ENCODE data around the gene ANGPT4.
"Not testable (repeated sequence)": the region's sequence is repeated elsewhere in the genome, so short reads cannot be mapped to it uniquely, and the experiment has no call there.

ANGPT4 gene

DNA sequence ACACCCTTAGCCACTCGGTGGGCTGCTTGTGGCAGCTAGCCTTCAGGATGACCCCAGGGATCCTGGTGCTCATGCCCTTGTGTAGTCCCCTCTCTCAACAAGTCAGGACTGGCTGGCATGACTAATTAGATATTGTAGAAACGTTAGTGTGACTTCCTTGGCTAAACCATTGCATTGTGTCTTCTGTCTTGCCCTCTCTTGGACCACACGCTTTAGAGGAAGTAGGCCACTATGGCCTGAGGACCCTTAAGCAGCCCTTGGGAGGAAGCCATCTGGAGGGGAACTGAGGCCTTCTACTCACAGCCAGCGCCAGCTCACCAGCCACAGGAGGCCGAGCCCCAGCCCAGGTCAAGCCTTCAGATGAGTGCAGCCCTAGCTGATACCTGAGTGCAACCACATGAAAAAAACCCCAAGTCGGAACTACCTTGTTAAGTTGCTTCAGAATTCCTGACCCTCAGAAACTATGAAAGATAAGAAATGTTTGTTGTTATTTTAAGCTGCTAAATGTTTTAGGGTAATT, 10.1 kb downstream of the ANGPT4 start:
- DNase-seq (ENCODE audit: low spot score) = no peak

DNA sequence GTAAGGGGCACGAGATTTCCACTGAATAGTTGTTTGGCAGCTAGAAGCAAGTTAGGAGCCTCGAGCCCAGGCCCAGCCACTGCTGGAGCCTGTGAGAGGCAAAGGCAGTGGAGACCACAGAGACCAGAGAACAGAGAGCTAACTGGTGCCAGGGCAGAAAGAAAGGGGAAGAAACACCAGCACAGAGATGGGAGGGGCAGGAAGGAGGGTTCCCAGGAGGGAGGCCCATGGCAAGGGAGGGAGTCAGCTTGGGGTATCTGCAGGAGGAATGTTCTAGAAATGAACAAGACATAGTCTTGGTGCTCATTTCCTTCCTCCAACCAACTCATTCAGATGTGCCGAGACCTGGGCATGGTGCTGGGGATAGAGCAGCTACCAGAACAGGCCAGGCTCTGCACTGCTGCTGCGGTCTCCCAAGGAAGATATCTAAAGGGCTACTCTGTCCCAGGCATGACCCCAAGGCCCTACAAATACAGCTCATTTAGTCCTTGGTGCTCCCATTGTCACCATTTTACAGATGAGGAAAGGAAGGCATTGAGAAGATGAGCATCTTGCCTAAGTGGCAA, 10.7 kb downstream of the ANGPT4 start:
- no peak for DNase-seq (ENCODE audit: low spot score)

DNA sequence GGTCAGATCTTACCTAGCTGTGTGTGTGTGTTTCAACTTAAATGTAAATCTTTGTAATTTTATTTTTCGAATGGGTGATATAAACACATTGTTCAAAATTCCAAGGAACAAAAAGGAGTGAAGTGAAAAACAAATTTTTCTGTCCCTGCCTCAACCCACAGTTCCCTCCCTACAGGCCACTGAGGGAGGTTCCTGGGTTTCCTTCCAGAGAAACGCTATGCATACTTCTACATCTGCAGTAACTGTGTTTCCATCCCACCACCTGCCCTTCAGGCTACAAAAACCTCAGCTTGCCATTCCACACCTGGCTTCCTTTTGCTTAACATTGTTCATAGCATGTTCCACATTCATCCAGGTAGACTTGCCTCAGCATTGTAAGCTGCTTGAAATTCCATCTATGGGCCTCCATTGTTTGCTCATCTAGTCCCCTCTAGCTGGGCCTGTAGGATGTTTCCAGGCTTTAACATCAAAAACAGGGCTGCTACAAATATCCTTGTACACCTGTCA, 12.0 kb downstream of the ANGPT4 start:
- DNase-seq (ENCODE audit: low spot score) = no peak

DNA sequence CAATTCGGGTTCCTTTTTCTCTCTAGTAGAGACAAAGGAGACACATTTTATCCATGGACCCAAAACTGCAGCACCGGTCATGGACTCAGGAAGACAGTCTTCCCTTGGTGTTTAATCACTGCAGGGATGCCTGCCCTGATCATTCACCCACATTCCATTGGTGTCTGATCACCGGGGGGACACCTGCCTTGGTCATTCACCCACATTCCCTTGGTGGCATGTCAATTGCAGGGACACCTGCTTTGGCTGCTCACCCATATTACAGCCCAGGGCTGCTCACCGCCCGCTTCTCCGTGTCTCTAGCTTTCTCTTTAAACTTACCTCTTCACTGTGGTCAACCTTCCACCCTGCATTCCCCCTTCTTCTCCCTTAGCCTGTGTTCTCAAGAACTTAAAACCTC, 18.7 kb downstream of the ANGPT4 start:
- not testable (repeated sequence) for DNase-seq (ENCODE audit: low spot score)

DNA sequence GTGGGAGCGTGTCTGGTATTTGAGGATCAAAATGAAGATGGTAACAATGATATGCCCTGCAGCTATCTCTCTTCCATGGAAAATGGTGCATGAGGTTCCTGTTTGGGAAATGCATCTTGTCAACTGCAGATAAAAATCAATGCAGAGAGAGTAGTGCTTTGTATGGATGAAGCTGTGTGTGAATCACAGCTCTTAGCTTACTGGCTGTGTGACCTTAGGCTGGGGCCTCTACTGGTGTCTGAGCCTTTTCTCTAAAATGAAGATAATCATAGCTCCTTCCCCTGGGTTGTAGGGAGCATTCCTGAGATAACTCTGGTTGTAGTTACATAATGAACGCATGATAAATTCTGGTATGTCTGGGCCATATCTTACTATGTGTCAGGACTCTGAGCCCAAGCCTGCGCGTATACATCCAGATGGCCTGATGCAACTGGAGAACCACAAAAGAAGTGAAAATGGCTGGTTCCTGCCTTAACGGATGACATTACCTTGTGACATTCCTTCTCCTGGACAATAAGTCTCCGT, 19.6 kb downstream of the ANGPT4 start:
- DNase-seq (ENCODE audit: low spot score) = no peak

DNA sequence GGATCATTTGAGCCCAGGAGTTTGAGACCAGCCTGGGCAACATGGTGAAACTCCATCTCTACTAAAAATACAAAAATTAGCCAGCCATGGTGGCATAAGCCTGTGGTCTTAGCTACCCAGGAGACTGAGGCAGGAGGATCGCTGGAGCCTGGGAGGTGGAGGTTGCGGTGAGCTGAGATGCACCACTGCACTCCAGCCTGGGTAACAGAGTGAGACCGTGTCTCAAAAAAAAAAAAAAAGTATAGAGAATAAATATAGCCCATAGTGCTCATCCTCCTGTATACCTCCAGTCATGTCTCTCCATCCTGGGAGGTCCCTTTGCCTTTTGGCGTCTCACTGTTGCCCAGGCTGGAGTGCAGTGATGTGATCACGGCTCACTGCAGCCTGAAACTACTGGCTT, 23.8 kb downstream of the ANGPT4 start:
- not testable (repeated sequence) for DNase-seq (ENCODE audit: low spot score)

DNA sequence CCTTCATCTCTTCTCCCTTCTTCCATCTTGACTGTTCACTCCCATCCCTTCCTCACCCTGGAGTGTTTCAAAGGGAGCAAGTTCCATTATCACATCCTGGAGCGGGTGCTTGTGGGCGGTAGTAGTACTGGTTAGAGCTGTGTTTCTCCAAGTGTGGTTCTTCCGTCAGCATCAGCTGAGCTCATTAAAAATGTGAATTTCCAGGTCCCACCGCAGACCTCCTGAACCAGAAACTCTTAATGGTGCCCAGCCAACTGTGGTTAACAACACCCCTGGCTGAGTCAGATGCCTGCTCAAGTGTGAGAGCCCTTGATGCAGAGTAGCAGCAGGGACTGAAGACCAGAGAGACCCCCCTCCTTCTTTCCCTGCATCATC, 24.4 kb downstream of the ANGPT4 start:
- DNase-seq (ENCODE audit: low spot score) = no peak

DNA sequence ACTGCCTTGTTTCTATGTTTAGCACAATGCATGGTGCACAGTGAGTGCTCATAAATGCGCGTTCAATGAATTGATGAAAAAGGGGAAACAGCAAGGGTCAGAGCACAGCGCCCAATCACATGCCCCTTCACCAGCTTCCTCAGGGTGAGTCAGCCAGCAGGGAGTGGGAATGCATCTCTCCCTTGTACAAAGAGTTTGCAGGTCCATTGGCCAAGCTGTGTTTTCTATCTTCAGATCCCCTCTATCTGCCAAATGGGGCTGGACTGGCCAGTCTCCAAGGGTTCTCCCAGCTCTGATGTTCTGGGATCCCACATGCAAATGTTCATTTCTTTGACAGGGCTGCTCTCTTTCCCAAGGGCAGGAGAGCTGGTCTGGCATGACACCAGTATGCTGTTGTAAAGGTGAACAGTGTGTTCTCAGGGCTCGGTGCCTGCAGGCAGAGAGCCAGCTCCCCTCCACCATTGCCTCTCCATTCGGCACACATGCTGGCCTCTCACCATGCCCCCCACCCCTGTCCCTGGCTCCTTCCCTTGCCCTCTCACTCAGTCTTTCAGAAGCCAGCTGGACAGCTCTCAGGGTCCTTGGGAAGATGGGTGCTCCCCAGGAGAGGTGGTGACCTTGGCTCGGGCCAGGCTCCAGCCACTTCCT, 25.0 kb downstream of the ANGPT4 start:
- no peak for DNase-seq (ENCODE audit: low spot score)

DNA sequence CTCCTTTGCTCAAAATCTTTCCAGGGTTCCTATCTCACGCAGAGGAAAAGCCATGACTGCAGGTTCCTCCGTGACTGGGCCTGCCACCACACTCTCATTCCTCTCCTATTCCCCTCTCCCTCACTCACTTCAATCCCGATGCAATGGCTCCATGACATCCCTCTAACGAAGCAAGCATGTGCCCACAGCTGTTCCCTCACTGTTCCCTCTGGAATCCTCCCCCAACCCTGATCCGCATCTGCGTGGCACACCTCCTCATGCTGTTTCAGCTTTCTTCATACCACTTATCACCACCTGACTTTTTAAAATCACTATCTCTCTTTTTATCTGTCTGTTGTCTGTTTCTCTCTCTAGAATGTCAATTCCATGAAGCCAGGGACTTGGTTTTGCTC, 25.5 kb downstream of the ANGPT4 start:
- no peak for DNase-seq (ENCODE audit: low spot score)

DNA sequence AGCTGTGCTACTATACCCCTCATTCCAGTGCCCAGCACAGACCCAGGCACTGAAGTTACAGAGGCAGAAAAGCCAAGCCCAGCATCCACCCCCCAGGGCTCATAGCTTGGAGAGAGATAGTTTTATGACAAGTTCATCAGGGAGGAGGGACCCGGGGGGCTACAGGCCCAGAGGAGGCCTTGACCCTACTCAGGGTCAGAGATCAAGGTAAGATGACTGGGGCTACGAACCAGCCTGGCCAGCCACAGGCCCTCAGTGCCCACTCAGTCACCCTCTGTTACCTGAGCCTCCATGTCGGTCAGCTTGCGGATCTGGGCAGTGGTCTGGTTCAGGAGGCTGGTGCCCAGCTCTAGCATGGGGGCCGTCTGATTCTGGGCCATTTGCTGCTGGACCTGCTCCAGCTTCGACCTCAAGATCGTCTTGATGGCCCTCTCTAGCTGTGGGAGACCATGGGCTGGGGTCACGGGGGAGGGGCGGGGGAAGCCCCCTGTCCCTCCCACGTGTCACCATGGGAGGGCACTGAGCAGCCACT, 26.1 kb downstream of the ANGPT4 start:
- DNase-seq (ENCODE audit: low spot score) = no peak

DNA sequence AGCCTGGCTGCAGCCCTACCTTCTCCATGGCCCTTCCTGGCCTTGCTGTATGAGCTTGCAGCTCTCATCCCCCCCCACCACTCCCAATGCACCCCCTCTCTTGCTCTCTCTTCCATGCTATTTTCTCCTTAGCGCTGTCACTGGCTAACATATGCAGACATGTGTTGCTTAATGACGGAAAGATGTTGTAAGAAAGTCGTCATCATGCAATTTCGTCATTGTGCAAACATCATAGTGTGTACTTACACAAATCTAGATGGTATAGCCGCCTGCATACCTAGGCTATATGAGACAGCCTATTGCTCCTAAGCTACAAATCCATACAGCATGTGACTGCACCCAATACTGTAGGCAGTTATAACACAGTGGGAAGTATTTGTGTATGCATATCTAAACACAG, 27.0 kb downstream of the ANGPT4 start:
- no peak for DNase-seq (ENCODE audit: low spot score)

DNA sequence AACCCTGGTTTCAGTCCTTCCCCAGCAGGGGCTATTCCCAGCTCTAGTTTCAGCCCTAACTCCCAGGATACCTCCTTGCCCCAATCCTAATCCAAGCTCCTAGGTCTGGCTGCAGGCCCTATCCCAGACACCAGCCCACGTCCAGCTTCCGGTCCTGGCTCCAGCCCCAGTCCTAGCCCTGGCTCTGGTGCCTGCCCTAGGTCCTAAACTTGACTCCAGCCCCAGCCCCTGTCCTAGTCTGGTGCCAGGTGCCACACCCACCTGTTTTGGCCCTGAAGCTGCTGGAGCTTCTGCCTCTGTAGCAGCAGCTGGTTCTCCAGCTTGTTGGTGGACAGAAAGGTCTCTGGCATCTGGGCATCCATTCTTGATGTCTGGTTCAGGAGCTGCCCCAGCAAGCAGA, 28.1 kb downstream of the ANGPT4 start:
- DNase-seq (ENCODE audit: low spot score) = no peak

DNA sequence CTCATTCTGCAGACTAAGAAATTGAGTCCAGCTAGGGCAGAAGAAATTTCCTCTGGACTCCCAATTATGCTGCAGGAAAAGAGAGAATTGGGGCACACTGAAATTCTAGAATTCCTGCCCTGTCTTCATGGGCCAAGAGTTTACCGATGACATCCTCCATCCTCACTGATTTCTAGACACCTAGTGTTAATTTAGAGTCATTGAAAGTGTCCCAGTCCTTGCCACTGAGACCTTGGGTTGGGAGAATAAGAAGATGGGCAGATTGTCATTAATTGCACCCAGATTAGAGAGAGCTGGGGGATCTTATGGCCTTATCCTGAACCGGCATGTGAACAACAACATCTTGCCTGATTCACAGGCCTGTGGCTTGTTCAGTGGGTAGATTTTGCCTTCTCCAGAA, 29.0 kb downstream of the ANGPT4 start:
- DNase-seq (ENCODE audit: low spot score) = no peak

DNA sequence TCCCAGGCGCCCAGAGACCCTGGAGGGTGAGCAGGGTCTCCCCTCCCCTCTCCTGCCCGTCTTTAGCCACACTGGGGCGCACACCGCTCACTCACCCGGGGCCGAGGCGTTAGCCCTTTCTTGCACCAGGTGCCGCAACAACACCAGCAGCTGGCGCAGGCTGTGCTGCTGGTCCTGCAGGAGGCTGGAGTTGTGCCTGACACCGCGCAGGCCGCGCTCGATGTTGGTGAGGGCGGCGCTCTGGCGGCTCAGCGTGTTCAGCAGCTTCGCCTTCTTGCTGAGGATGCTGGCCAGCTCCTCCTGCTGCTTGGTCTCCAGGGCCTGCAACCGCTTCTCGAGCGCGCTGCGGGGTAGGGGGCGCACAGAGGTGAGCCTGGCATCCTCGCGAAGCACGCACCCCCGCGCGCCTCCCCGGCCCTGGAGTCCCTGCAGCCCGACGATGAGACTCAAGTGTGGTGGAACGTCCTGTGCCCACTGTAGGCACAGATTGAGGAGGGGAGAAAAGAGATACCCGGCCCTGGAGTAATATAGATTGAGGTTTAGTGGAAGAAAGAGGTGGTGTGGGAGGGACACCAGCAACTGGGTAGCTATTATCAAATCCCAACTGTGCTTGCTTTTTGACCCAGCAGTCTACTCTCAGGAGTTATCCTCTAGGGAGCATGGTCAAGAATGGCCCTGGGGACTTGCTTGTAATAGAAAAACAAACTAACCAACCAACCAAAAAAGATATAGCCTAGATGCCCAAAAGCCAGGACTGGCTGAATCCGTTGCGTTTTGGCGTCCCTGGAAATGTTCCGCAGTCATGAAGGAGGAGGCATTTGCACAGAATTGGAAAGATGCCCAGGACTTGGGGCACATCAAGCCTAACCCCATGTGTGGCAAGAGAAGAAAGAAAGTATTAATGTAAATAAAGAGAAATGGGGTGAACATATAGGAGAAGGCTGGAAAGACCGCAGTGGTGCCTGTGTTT, 30.9 kb downstream of the ANGPT4 start:
- no peak for DNase-seq (ENCODE audit: low spot score)

DNA sequence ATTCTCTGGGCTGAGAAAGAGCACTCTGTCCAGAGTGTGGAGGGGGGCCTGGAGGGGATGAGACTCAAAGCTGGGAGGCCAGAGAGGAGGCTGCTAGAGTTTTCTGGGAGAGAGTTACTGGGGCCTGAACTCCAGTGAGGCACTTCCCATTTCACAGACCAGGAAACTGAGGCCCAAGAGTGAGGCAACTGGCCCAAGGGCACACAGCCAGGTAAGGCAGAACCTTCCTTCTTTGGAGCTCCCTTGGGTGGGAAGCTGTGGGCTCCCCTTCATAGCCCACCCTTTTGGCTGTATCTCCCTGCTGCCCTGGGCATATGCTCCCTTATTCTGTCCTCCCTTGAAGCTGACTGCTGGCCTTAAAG, 34.4 kb downstream of the ANGPT4 start:
- no peak for DNase-seq (ENCODE audit: low spot score)

DNA sequence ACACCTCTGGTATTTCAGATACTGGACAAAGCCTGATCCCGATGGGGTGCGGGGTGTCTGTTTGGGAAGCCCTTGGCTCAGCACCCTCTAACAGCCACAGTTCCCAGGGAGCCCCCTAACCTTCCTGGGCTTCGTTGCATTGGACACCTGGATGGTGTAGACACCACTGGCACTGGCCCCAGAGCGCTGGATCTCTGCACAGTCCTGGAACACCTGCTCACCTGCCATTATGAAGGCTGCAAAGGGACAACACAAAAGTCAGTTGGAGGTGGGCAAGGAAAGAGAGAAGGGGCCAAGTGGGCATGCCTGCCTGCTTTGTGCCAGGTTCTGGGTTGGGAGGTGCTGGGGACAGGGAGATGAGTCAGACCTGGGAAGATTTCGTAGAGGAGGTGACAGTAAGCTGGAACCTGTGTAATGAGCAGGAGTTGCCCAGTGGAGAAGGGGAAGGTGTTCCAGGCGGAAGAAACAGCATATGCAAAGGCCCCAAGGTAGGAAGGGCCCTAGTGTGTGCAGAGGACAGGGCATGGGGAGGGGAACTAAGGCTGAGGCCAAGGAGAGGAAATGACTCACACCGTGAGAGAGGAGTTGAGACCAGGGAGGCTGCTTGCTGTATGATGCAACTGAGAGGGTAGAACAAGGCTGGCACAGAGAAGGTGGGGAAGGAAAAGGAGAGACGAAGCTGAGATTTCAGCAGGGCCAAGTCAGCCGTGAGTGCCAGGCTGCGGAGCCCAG, 34.9 kb downstream of the ANGPT4 start:
- no peak for DNase-seq (ENCODE audit: low spot score)

DNA sequence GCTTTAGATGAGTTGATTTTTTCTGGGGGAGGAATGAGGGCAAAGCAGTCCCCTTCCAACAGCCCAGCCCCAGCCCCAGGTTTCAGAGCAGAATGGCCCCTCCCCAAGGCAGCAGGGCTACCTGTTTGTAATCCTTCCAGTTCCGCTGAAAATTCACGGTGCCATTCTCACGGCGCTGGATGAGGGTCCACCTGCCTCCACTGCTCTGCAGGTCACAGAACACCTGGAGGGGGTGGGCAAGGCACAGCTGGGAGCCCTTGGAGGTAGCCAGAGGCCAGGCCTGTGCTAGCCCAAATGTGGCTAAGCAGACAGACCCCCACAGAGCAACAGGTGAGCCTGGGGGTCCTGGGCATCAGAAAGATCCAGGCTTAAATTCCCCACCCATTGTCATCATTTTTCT, 36.5 kb downstream of the ANGPT4 start:
- DNase-seq (ENCODE audit: low spot score) = no peak

DNA sequence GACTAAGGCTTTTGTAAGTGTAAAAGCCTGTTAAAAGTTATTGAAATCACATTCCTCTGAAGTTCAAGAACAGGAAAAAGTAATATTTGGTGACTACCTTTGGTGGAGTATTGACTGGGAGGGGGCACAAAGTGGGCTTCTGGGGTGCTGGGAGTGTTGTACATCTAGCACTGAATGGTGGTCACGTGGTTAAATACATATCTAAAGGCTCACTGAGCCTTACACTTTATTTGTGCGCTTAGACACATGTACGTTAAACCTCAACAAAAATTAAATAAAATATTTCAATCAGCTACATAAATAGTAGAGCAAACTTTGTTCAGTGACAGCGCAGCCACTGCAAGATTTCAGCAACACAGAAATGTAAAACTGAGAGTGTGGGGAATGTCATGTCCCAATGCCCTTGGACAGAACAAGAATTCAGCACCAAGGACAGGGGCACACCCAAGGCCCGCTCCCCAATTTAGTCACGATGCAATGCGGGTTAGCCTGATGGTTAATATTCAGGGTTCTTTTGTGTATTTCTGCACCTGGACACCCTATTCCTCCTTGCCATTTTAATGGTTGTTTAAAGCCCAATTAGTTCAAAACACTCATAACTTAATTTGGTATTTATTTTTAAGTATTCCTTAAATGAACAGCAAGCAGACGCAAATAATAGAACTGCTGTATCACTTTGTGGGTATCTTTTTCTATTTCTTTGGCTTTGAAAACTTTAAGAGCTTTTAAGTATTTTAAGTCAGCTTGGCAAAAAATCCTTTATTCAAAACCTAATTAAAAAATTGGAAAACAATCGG, 37.4 kb downstream of the ANGPT4 start:
- no peak for DNase-seq (ENCODE audit: low spot score)

DNA sequence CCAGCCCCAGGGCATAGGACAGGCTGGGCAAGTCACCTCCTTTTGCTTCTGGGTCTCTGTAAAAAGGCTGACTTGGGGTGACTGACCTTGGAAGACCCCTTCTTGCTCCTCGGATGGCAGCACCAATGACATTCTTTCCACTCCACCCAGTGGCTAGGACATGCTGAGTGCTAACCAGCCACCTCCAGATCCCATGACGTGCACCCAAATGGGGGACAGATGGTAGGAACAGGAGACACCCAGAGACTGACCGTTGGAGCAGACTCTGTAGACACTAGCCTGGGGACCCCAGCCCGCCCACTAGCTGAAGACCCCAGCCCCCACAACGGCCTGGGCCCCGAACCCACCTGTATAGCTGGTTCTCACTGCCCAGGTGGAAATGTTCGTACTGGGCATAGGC, 38.3 kb downstream of the ANGPT4 start:
- no peak for DNase-seq (ENCODE audit: low spot score)

DNA sequence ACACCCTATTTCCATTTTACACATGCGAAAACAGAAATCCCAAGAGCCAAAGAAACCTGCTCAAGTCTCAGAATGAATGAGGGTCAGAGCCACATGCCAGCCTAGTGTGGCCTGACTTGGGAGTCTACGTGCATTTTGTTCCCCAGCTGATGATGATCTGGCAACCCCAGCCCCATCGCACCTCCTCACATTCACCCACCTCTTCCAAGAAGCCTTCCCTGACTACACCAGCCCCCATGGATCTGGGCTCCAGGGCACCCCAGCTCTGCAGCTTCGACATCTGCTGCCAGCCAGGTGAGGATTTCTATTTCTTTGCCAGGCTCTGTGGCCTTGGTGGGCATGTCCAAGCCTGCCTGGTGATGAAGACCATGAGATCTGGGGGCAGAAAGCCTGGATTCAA, 41.0 kb downstream of the ANGPT4 start:
- no peak for DNase-seq (ENCODE audit: low spot score)

Data from left forelimb (tissue), 1 donor.